ENCODE measurements around the gene ANKRD44.

- TF ChIP-seq GATA2 (IDR thresholded peaks at IDR 0.05; ENCODE audit: low read depth, low read length) = no peak
- no peak for TF ChIP-seq GATA3 (IDR thresholded peaks at IDR 0.05; ENCODE audit: low read depth, low read length)
These were observed 71.1 kb downstream of the ANKRD44 start for GRCh38 chr2:197239434-197239833.
